Adrenal gland (tissue), 5 donors: ENCODE measurements around the gene PDGFD.

Experiments used
- POLR2A ChIP-seq, 2 donors: fragments of 450-650 bp; IDR thresholded peaks; one replicate each; pipeline ENCODE4 v1.6.1; 2017; ENCODE audit warnings: antibody characterized with exemption in 2 of 2, mild to moderate bottlenecking in 2 of 2, moderate library complexity in 1 of 2
- TF ChIP-seq, protein P1 (sequence below), 6 experiments: fragments of 450-650 bp in 4 of 6; fragments of 200-600 bp in 2 of 6; sonication (generic) in 1 of 6; IDR thresholded peaks; 1 replicate in 5 of 6; 2 replicates in 1 of 6; pipeline versions ENCODE4 v1.5.1 to v1.8.0; 2016 to 2021; ENCODE audit warnings: antibody characterized with exemption in 6 of 6, mild to moderate bottlenecking in 2 of 6, moderate library complexity in 1 of 6
- donor health status: DM: no; HTN: no; CAD: no.

DNA sequence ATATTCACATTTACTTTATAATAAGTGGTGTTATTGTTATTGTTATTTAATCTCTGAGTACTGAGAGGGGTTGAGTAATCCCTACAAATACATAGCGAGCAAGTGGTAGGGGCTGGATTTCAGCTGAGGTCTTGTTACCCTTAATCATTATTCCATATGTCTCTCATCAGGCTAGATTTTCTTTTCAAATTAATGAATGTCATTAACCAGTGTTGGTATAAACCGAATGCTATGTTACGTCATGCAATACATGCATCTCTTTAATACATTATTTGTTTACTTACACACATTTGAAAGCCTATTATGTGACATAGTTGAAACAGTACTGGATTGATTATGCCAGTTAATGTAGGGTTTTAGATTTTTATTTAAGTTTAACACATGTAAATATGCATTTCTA, 18.9 kb downstream of the PDGFD start:
- TF ChIP-seq, protein P1, sequence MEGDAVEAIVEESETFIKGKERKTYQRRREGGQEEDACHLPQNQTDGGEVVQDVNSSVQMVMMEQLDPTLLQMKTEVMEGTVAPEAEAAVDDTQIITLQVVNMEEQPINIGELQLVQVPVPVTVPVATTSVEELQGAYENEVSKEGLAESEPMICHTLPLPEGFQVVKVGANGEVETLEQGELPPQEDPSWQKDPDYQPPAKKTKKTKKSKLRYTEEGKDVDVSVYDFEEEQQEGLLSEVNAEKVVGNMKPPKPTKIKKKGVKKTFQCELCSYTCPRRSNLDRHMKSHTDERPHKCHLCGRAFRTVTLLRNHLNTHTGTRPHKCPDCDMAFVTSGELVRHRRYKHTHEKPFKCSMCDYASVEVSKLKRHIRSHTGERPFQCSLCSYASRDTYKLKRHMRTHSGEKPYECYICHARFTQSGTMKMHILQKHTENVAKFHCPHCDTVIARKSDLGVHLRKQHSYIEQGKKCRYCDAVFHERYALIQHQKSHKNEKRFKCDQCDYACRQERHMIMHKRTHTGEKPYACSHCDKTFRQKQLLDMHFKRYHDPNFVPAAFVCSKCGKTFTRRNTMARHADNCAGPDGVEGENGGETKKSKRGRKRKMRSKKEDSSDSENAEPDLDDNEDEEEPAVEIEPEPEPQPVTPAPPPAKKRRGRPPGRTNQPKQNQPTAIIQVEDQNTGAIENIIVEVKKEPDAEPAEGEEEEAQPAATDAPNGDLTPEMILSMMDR (IDR thresholded peaks at IDR 0.05), result no peak
- TF ChIP-seq POLR2A (IDR thresholded peaks at IDR 0.05), result no peak
